ENCODE data around the gene GDAP1L1.
"Not testable (repeated sequence)": the region's sequence is repeated elsewhere in the genome, so short reads cannot be mapped to it uniquely, and the experiment has no call there.

Gene GDAP1L1

DNA sequence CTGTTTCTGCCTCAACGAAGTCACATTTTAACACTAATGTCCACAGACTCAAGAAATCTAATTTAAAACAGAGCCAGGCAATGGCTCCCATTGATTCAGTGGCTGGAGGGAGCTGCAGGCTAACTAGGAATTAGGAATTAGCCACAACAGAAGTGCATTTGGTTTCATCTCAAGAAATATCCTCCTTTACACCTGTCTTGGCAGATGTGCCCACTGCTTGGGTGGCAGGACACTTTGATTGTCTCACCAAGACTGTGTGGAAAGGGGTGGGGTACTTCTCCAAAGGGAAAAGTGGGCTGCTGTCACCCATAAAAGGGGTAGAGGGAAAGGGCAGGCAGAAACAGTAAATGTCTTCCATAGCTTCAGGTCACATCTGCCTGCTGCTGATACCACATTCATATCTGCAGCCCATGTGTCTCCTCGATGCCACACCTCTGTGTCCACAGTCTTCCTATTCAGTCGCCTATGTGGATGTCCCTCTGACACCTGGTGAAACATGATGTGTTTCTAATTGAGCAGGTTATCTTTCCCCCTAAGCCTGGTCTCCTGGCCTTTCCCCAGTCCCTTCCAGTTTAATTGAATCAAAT, 25.6 kb upstream of the GDAP1L1 start:
- DNase-seq, result no peak

DNA sequence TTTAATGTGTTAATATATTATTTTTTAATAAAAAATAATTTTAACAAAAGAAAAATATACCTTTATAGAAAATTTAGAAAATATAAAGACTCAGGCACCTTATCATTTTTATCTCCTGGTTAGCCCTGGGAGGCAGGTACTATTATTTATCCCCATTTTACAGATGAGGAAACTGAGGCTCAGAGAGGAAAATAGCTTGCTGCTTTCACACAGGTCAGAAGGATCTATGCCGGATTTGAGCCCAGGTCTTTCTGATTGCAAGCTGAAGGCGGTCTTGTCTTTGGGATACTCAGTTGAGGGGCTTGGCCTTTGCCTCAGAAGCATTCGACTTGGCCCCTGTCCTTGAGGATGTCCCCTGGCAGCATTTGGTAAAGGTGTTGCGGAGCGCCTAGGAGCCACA, 25.1 kb upstream of the GDAP1L1 start:
- DNase-seq, result no peak

DNA sequence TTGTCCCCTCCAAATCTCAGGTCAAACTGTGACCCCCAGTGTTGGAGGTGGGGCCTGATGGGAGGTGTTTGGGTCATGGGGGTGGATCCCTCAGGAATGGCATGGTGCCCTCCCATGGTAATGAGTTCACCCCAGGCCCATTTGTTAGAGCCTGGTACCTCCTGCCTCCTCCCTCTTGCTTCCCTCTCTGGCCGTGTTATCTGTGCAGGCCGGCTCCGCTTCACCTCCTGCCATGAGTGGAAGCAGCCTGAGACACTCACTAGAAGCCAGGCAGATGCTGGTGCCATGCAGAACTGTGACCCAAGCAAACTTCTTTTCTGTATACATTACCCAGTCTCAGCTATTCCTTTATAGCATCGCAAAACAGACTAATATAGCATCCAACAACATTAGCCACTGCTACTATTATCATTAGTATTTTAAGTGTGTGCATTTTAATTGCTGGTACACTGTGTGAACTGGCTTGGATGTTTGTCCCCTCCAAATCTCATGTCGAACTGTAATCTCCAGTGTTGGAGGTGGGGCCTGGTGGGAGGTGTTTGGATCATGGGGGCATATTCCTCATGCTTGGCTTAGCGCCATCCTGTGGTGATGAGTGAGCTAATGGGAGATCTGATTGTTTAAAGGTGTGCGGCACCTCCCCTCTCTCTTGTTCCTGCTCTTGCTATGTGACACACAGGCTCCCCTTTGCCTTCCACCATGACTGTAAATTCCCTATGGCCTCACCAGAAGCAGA, 24.3 kb upstream of the GDAP1L1 start:
- DNase-seq, result no peak

DNA sequence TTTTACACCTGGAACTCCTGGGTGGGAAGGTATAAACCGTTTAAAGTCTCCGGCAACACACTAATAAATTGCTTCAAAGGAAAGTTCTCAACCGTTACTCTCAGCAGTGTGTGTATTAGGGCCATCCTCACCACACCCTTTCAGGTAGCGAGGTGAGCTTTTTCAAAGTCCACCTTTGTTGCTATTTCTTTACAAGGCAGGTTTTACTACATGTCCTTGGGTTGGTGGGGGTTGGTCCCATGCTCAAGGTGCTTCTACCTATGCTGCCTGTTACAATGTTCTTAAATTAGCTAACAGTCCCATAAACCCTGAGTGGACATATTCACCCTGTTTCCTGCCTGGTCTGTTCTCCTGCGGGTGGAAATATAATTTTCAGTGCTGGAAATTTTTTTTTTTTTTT, 23.4 kb upstream of the GDAP1L1 start:
- DNase-seq, result no peak

DNA sequence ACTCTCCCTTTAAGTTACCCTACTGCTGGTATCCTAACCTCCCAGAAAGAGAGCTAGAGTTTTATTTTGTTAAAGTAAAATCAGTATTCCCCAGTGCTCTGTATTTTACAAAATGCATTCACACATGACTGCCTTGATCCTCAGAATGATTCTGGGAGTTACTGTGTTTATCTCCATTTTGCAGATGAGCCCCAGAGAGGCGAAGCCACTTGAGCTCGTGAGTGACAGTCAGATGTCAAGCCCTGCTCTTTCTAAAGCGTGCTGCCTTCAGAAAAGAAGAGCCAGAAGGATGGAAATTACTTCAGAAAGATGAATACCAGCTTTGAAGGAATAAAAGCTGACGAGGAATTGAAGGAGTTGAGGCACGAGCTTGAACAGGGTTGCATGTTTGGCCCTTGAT, 22.5 kb upstream of the GDAP1L1 start:
- DNase-seq, result no peak

DNA sequence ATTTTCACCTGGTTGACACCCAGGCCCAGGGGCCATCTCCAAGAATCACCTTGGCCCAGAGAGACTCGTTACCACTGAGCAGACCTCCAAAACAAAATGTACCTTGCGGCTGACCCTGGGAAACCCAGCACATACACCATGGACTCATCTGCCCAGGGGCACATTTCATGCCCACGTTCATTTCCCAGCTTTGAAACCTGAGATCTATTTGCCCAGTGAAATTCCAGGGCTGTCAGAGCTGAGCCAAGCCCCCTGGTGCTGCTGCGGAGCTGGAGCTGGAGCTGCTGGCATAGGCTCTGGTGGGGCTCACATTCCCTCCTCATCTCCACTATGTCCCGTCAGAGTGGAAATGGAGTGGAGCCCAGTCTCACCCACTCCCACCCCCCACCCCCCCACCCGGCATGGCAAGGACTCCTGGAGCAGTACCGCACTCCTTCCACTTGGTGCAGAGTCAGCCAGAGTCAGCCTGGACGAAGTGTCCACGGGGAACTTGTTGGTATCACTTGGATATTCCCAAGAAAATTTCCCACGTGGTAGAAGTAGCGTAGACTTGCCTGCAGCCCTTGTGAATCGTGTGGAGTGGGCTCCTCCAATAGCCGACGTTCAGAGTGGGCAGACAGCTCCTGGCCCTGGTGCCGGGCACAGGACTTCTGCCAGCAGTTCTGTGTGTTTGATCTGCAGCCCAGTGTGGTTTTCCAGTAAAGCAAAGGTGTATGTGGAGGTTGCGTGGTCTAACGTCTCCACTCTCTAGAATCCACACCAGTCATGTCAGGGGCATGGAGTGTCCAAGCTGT, 18.4 kb upstream of the GDAP1L1 start:
- no peak for DNase-seq

DNA sequence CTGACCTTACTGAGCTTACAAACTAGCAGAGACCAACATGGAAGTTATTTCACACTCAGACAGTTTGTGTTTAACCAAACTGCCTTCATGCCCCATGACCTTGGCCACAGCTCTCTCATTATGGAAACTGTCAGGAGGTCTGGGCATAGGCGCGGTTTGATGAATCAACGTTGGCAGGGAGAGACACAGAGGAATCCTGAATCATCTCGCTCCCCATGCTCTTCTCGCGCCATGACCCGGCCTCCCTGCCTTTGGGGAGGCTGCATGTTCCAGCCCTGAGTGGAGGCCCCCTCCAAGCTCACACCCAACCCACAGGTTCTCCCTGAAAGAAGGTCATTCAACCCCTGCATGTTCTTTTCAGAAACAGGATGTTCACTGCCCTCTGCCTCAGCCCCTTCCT, 15.9 kb upstream of the GDAP1L1 start:
- DNase-seq, result no peak

DNA sequence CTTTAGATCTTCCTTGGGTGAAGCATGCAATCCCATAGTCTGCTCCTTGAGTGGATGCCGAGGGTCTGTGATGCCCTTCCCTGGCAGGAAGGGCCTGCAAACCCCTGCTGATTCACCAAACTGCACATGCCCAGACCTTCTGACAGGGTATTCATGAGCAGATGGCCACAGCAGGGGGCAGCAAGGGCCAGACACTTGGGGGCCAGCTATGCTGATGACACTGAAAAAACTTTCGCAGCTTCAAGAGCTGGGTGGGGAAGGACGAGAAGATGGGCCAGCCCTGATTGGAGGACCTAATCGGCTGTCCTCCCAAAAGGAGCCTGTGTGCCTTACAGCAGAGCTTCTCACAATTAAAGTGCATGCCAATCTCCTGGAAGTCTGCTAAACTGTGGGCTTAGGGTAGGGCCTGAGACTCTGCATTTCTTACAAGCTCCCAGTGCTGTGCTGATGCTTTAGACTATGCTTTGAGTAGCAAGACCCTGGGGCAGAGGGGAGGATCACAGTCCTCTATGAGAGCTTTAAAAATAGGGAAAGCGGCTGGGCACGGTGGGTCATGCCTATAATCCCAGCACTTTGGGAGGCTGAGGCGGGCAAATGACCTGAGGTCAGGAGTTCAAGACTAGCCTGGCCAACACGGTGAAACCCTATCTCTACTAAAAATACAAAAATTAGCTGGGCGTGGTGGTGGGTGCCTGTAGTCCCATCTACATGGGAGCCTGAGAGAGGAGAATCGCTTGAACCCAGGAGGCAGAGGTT, 15.2 kb upstream of the GDAP1L1 start:
- no peak for DNase-seq

DNA sequence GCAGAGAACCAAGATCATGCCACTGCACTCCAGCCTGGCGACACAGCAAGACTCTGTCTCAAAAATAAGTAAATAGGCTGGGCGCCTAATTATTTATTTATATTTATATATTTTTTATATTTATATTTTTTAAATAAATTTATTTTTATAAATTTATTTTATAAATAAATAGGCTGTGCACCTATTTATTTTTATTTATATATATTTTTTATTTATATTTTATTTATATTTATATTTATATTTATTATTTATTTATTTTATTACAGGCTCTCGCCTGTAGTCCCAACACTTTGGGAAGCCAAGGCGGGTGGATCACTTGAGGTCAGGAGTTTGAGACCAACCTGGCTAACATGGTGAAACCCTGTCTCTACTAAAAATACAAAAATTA, 14.6 kb upstream of the GDAP1L1 start:
- not testable (repeated sequence) for DNase-seq

DNA sequence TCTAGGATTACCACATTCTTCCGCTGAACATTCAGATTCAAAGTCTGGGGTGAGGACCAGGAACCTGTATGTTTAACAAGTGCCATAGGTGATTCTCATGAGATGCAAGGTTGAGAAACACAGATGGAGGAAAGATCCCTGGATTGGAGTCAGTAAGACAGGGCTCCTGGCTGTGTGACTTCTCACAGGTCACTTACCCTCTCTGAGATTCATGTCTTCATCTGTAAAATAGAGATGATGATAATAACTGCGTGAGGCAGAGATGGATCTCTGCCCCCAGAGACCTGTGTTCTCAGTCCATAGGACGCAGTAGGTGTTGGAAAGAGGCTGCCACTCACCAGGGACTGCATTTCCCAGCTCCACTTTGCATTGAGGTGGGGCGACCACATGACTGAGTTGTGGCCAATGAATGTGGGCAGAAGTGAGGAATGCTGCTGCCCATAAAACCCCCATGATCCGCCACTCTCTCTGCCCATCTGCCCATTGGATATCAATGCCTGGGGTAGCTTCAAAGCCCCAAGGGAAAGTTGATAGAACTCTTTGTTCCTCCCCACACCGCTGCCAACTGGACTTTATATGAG, 13.6 kb upstream of the GDAP1L1 start:
- no peak for DNase-seq

DNA sequence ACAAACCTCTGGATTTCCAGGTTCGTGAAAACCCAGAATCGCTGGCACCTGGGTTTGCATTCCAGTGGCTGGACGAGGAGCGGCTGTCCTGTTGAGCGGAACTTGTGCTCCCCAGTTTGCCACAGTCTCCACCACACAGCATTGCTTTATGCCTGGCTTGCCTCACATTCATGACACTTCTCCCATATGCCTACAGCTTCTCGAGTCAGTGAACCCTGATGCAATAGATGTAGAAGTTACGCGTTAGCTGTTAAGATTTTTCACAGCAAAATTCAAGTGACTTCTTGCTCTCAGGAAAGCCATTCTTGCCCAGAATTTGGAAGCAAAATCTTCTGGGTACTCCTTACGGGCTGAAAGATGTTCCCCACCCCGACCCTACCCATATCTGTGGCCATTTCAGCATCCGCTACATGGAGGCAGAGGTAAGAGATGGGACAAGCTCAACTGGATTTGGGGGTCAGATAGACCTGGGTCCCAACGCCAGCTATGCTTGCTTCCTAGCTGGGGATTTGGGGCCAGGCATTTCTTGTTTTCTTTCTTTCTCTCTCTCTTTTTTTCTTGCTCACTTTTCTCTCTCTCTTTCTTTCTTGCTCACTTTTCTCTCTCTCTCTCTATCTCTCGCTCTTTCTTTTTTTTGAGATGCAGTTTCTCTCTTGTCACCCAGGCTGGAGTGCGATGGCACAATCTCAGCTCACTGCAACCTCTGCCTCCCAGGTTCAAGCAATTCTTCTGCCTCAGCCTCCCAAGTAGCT, 12.4 kb upstream of the GDAP1L1 start:
- no peak for DNase-seq

DNA sequence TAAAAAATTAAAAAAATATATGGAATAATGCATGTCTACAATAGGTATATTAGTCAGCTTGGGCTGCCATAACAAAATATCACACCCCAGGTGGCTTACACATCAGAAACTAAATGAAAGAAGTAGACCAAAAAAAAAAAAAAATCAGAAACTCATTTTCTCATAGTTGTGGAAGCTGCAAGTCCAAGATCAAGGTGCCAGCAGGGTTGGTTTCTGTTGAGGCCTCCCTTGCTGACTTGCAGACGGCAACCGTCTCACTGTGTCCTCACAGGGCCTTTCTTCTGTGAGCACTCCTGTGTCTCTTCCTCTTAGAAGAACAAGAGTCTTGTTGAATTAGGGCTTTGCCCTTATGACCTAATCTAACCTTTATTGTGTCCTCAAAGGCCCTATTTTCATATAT, 11.4 kb upstream of the GDAP1L1 start:
- DNase-seq, result no peak

DNA sequence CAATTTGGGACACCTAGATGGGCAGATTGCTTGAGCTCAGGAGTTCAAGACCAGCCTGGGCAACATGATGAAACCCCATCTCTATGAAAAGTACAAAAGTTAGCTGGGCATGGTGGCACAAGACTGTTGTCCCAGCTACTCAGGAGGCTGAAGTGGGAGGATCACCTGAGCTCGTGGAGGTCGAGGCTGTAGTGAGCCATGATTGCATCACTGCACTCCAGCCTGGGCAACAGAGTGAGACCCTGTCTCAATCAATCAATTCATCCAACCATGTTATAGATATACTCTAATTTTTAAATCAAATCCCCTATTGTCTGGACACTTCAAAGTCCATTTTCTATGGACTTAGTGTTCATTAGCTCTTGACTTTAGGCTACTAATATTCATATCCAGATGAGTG, 10.3 kb upstream of the GDAP1L1 start:
- not testable (repeated sequence) for DNase-seq

DNA sequence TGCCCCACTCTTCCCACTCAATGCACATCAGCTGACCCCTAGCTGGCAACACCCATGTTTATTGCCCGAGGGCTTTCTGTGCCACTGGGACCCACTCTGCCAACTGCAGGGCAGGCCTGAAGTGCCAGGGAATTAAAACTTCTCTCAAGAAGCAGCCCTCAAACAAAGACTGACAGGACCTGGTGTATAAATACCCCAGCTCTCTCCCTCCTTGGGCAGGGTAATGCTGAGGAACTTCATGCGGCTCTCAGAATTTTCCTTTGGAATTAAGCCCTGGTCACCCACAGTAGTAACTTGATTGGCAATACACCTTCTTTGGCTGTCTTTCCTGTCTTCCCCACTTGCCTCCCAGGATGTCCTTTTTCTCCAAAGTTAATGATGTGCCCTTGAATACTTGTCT, 5.3 kb upstream of the GDAP1L1 start:
- no peak for DNase-seq

DNA sequence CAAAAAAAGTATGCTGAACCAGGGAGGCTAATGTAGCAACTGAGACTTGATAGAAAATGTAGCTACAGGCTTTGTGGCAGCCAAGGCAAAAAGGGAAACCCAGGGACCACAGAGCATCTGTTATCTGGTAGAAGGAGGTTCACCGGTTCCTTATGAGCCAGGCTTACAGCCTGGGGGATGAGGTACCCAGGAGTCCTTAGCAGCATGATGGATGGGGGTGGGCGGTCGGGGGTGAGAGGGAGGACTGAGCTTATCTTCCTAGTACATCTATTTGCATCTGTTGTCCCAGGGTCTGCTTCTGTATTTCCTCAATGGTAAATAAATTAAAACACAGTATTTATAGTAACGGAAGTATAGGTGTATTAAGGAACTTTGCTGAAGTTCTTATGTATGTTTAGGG, 1.1 kb upstream of the GDAP1L1 start:
- DNase-seq, result no peak

DNA sequence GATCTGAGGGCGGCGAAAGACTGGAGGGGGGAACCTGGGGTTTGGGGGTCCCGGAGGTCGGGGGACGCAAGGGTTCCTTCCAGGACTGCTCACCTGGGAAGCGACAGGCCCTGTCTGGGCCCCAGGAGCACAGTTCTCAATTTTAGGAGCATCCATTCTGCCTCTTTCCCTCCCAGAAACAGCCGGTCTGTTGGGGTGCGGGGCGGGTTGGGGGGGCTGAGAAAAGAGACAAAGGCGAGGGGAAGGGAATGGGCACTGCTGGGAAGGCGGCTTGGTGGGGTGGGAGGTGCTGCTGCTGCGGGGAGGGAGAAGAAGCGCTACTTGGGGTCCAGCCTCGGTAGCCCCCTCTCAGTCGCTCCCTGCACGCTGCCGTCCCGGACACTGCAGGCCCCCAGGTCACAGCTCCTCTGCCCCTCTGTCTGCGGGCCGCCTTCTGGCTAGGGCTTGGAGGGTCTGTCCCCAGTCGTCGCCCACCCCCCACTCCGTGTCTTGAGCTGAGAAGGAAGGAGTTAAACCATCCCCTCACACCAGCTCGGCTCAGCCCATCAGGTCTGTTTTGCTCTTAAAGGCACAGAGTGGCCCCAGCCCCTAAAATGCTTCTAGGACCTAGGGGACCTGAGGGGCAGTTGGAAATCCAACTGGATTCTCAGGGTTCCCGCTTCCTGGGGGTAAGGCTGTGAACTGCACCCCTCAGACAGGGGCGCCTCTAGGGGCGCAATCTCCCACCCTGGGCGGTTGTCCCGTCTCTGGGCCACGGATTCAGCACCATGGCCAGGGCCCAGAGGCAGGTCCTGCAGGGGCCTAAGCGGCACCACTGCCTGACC, 690 bp downstream of the GDAP1L1 start:
- no peak for DNase-seq

DNA sequence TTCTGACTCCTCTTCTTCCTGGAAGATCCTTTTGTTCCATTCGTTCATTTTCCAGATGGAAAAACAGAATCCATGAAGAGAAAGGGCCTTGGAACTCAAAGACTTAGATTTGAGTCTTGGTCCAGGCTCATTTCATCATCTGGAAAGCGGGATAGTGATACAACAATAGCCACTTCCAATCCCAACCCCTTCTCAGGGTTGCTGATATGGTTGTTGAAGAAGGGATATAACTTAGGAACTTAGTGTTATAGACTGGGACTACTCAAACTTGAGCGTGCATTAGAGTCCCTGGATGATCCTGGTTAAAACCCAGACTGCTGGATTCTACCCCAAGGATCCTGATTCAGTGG, 1.3 kb downstream of the GDAP1L1 start:
- DNase-seq, result no peak

DNA sequence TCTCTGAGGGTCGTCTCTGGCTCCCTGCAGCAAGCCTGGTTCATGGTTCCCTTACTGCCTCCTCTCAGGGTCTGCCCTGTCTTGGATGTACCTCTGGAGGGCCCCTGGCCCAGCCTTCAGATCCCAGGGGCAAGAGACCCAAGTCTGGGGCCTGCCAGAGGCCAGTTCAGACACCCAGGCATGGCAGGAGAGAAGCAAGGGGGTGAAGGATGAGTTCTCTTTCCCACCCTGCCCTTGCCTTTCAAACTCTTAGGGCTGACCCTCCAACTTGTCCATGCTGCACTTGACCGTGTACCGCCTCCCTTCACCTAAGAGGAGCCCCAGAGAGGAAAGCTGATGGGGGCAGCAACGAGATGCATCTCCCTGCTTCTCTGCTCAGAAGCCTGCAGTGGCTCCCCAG, 4.2 kb downstream of the GDAP1L1 start:
- no peak for DNase-seq

DNA sequence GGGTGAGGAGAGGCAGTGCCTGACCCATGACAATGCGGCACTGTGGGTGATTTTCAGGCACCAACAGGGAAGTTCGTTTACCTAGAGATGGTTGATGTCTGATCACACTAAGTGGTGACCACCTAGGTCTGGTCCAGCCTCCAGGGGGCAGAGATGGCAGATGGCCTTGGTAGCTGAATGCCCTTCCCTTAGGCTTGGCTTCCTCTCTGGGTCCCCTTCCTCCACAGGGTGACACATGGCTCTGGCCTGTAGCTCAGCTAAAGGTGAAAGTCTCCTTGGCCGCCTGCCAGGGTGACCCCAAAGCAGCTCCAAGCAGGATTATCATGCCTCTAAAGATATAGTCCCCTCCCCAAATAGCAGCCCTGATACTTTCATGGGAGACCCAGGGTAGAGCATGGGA, 6.4 kb downstream of the GDAP1L1 start:
- DNase-seq, result no peak

DNA sequence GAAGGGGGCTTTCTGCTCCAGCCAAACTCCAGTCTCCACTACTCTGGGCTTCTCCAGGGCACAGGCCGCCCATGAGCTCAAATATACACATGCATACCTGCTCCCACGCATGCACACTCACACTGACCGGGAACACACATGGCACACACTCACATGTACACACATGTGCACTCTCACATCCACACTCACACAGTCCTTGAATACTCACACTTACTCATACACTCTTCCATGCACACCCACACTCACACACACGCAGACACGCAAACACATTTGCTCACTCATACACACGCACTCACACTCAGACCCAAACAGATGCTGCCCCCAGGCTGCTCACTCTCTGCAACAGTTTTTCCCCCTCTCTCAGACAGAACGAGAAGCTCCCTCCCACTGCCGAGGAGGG, 7.0 kb downstream of the GDAP1L1 start:
- DNase-seq, result no peak

DNA sequence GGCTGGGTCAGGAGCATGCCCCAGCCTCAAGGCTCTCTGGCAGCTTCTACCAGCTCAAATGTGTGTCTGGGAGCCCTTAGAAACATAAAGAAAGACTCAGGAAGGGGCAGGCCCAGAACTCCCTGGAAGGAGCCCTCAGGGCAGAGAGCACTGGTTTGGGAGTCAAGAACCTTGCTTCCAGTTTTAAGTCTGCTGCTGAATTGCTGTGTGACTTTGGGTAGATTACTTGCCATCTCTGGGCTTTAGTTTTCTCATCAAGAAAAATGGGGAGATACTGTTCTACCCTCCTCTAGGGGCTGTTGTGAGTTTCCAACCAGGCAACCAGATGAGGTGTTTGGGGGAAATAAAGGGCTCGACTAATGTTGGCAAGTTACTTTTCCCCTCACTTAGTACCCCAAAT, 8.8 kb downstream of the GDAP1L1 start:
- no peak for DNase-seq

DNA sequence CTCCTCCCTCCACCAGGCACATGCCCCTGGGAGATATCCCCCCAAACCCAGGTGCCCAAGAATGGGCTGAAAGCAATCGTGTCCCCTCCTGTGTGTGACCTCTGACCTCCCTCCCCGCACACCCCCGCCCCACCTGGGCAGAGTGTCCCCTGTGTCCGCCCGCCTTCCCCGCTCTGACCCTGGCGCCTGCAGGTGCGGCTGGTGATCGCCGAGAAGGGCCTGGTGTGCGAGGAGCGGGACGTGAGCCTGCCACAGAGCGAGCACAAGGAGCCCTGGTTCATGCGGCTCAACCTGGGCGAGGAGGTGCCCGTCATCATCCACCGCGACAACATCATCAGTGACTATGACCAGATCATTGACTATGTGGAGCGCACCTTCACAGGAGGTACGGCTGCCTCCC, 9.9 kb downstream of the GDAP1L1 start:
- DNase-seq, result no peak

All from SHP77 (cell line).